Measurements from ENCODE around the gene SESTD1.

DNA sequence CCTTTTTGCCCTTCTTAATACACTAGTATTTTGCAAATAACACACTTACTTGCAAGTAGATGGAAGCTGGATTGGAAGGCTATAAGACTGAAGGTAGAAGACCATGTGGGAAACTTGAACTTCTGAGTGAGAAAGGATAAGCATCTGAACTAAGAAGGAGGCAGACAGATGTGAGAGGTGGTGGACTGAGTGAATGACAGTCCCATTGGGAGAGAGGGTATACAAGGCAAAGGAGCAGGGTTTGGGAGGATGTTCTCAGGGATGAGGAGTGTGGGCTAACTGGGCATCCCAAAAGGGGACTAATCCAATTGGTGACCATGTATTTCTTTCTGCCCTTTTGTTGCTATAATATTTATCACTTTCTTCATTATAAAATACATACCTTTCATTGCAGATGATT is 20.4 kb upstream of the SESTD1 start:
- no peak for TF ChIP-seq RNF2 (IDR thresholded peaks at IDR 0.05; ENCODE audit: borderline replicate concordance, low read depth)
- TF ChIP-seq, protein P1, sequence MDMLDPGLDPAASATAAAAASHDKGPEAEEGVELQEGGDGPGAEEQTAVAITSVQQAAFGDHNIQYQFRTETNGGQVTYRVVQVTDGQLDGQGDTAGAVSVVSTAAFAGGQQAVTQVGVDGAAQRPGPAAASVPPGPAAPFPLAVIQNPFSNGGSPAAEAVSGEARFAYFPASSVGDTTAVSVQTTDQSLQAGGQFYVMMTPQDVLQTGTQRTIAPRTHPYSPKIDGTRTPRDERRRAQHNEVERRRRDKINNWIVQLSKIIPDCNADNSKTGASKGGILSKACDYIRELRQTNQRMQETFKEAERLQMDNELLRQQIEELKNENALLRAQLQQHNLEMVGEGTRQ (IDR thresholded peaks at IDR 0.05): no peak
